ENCODE measurements around the gene PCBP3. TPM values are rescaled to one million over a fixed set of nuclear protein-coding genes. Genes with fewer than 3 reads are reported as not detected.

PCBP3 gene
- total RNA-seq, 1 experiment from 2014 or later: 1.4 TPM

- no peak overlapping the region for H3K27ac Mint-ChIP-seq (ENCODE audit: unreplicated experiment)
- H3K4me3 Mint-ChIP-seq (ENCODE audit: low read depth, unreplicated experiment): no peak overlapping the region
- peaks cover 69% of the 10 kb centered on the region for H3K27me3 Mint-ChIP-seq (ENCODE audit: unreplicated experiment)
- H3K36me3 Mint-ChIP-seq (ENCODE audit: insufficient read depth, unreplicated experiment): no peaks in the 10 kb centered on the region
- DNase-seq: no peak
- CTCF ChIA-PET: no interaction called here
- BruUV-seq (replicated peaks): no TSS peak
- no peaks in the 10 kb centered on the region for H3K9me3 Mint-ChIP-seq (ENCODE audit: low read depth, unreplicated experiment)
- intact Hi-C loops (cut with micrococcal nuclease; ENCODE audit: unreplicated experiment): no loop called here
- no peaks in the 10 kb centered on the region for H3K4me1 Mint-ChIP-seq (ENCODE audit: low read depth, unreplicated experiment)
- no peak for TF ChIP-seq CTCF (IDR thresholded peaks at IDR 0.05; ENCODE audit: unreplicated experiment)
These were observed 246.4 kb downstream of the PCBP3 start for GRCh38 chr21:45889961-45890360.

DNA sequence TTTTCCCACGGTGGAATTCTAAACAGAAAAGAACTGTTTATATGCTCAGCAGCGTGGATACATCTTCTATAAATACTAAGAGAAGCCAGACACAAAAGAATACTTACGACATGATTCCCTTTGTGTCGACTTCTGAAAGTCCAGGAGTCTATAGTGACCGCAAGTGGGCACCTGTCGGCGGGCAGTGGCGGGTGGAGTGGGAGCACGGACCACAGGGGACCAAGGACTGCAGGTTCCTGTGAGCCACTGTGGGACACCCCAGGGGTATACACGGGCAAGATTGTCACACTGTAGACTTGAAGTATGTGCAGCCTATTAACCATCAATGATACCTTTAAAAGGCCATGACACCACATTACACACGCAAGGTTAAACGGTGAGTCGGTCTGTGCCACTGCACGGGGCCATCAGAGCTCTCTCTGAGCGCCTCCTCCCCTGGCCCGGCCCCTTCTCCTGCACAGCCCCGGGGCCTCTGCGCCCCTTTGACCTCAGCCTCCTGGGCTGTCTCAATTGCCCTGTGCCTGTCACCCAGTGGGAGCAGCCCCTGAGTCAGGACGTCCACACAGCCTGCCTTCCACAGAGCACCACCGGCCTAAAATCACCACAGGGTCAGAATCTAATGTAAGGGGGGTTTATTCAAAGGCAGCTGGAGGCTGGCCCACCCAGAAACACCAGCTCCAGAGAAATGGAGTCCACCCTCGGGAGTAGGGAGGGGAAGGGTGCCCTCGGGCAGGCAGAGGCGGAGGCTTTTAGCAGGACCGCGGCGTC lies 248.0 kb downstream of the PCBP3 start:
- TF ChIP-seq CTCF (IDR thresholded peaks at IDR 0.05; ENCODE audit: unreplicated experiment): no peak
- H3K36me3 Mint-ChIP-seq (ENCODE audit: insufficient read depth, unreplicated experiment): no peaks in the 10 kb centered on the region
- peaks cover 52% of the 10 kb centered on the region for H3K27me3 Mint-ChIP-seq (ENCODE audit: unreplicated experiment)
- H3K27ac Mint-ChIP-seq (ENCODE audit: unreplicated experiment): no peak overlapping the region
- intact Hi-C loops (cut with micrococcal nuclease; ENCODE audit: unreplicated experiment): no loop called here
- H3K4me1 Mint-ChIP-seq (ENCODE audit: low read depth, unreplicated experiment): no peaks in the 10 kb centered on the region
- no TSS peak for BruUV-seq (replicated peaks)
- no peak overlapping the region for H3K4me3 Mint-ChIP-seq (ENCODE audit: low read depth, unreplicated experiment)
- CTCF ChIA-PET: interaction anchor here (0.6 kb wide), 1 partner anchor 243 kb away, joined by 3 read pairs; no protein-coding TSS in a partner anchor
- no peak for DNase-seq
- no peaks in the 10 kb centered on the region for H3K9me3 Mint-ChIP-seq (ENCODE audit: low read depth, unreplicated experiment)

GRCh38 chr21:45892156-45892915 lies 248.8 kb downstream of the PCBP3 start:
- peaks cover 49% of the 10 kb centered on the region for H3K27me3 Mint-ChIP-seq (ENCODE audit: unreplicated experiment)
- TF ChIP-seq CTCF (IDR thresholded peaks at IDR 0.05; ENCODE audit: unreplicated experiment): no peak
- no peak overlapping the region for H3K4me3 Mint-ChIP-seq (ENCODE audit: low read depth, unreplicated experiment)
- no peak overlapping the region for H3K27ac Mint-ChIP-seq (ENCODE audit: unreplicated experiment)
- CTCF ChIA-PET: interaction anchor here (0.6 kb wide), 1 partner anchor 244 kb away, joined by 3 read pairs; no protein-coding TSS in a partner anchor
- BruUV-seq (replicated peaks): no TSS peak
- H3K9me3 Mint-ChIP-seq (ENCODE audit: low read depth, unreplicated experiment): no peaks in the 10 kb centered on the region
- no peaks in the 10 kb centered on the region for H3K4me1 Mint-ChIP-seq (ENCODE audit: low read depth, unreplicated experiment)
- no peak for DNase-seq
- intact Hi-C loops (cut with micrococcal nuclease; ENCODE audit: unreplicated experiment): no loop called here
- no peaks in the 10 kb centered on the region for H3K36me3 Mint-ChIP-seq (ENCODE audit: insufficient read depth, unreplicated experiment)

DNA sequence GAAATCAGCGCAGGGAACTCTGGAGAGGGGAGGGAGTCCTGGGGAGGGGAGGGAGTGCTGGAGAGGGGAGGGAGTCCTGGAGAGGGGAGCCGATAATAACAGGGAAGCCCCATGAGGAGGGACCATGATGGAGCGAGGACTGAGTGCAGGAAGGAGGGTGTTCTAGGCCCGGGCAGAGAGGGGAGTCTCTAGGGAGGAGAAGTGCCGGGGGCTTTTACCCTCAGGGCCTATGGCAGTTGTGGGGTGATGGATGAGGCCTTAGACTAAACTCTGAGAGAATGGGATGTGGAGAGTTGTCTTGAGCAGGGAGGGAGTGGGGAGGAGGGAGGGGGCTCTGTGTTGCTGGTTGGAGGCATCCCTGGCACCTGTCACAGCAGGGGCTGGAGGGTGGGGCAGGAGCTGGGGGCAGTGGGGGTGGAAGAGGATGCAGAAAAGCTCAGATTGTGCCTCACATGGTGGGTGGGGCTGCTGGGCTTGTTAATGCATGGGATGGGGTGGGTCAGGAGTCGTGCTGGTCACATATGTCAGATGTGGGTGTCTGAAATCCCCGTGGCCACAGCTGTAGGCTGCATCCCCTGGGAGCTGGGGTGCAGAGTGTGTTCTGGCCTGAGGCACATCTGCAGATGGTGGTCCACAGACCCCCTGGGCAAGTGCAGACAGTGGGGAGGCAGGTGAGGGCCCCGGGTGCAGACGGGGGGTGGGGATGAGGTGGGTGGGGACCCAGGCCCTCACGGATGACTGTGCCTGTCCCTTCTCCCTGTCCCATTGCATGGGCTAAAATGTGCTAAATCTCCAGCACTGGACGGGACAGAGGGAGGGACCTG lies 249.6 kb downstream of the PCBP3 start:
- no peak for TF ChIP-seq CTCF (IDR thresholded peaks at IDR 0.05; ENCODE audit: unreplicated experiment)
- H3K9me3 Mint-ChIP-seq (ENCODE audit: low read depth, unreplicated experiment): no peaks in the 10 kb centered on the region
- no peak overlapping the region for H3K27ac Mint-ChIP-seq (ENCODE audit: unreplicated experiment)
- H3K4me1 Mint-ChIP-seq (ENCODE audit: low read depth, unreplicated experiment): no peaks in the 10 kb centered on the region
- H3K4me3 Mint-ChIP-seq (ENCODE audit: low read depth, unreplicated experiment): no peak overlapping the region
- no peaks in the 10 kb centered on the region for H3K36me3 Mint-ChIP-seq (ENCODE audit: insufficient read depth, unreplicated experiment)
- intact Hi-C loops (cut with micrococcal nuclease; ENCODE audit: unreplicated experiment): no loop called here
- BruUV-seq (replicated peaks): no TSS peak
- H3K27me3 Mint-ChIP-seq (ENCODE audit: unreplicated experiment): peaks cover 56% of the 10 kb centered on the region
- CTCF ChIA-PET: no interaction called here
- no peak for DNase-seq
